DMS114 treated with DMSO at 0.1 percent for 48 hours (cell line): ENCODE results near the gene KPTN.

Source experiments
- DNase-seq: peaks from one replicate; lab custom pipeline; 2025; ENCODE audit not compliant: unreplicated experiment; lab: John Stamatoyannopoulos, UW

The KPTN gene

DNA sequence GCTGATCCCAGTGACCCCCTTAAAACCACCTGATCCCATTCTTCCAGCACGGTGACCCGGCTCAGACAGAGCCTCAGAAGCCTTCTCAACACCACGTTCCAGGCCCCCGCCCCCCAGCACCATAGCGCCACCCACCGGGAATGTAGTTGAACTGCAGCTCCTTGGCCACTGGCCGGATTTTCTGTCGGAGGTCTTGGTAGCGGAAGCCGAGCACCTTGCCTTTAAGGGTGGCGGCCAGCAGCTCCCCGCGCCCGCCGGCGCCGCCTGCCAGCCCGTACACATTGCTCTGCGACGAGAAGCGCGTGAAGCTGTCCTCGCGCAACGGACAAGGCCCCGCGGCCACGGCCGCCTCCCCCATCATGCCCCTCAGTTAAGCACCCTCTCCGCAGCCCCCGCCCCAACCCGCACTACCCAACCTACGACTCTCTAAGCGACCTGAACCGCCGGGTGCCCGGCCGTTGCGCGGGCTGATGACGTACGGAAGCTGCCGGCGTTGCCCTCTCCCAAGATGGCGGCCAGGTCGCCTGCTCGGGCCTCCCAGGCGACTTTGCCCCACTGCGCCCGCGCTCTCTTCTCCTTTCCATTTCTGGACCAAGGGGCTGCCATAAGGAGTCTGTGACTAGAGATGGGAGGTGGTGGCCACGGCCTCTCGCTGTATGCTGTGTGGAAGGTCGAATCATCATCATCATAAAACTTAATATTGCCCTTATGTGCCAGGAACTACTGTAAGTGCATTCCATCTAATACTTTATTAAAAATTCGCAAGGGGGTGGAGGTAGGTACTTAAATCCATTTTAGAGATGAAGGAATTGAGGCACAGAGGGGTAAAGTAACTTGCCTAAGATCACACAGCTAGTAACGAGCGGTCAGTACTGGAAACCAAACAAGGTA, at the start of gene KPTN:
Gene KPTN, minus strand, starts transcription at position 420 of the 891 bp plus-strand sequence. Its CDS starts 59 bp downstream, at position 361.
- peak; percentile 76 for DNase-seq

DNA sequence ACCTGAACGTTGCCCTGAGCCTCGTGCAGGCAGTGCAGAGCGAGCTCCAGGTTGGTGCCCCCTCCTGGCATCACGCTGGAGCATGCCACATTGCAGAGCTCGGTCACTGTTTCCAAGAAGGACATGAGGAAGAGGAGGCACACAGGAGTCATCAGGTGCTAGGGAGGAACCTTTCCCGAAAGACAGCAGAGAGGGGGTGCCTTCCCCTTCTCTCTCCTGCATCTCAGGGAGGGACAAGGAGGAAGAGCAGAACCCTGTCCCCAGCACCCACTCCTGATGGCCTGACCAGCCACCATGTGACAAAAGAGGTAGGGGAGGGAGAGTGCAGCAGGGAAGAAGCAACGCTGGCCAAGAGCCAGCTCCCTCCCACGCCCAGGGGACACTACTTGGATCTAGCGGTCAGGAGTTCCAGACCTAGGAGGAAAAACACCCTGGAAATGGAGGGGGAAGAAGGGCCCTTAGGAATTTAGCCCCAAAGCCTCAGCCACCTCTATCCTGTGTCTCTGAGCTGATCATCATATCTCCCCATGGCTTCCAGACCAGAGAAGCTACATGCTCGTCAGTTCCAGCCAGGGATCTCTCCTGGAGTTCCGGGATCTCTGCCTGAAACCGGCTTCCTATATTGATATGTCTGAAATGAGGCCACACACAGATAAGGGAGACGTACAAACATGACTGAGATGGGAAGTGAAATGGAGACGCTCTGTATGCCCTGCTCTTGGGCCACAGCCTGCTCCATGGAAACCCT, 47.8 kb upstream of the KPTN start:
- DNase-seq, result no peak

DNA sequence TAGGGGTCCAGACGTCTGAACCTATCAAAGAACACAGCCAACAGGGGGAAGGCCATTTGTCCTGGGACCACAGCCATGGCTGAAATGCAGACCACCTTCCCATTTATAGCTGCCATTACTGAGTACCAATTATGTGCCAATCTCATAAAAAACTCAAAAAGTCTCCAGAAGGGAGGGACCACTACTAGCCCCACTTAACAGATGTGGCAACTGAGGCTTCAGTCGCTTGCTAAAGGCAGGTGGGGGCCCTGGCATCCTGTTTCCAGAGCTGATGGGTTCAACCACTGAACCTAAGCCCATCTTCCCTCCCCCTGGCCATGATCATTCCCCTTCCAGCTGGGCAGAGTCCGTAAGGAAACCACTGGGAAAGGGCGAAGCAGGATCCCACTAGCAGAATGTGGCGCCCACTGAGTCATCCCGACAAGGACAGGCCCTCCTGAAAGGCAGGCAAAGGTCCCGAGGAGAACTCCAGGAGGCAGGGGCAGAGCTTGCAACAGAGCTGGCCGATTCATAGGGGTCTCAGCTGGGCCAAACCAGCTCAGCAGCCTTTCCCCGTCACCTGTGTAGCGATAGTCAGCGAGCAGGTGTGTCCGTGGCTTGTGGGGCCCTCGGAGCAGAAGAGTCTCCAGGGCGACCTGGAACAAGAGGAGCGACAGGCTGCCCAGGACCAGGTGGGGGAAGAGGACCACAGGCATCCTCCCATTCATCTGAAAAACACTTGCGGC, 45.2 kb upstream of the KPTN start:
- no peak for DNase-seq

DNA sequence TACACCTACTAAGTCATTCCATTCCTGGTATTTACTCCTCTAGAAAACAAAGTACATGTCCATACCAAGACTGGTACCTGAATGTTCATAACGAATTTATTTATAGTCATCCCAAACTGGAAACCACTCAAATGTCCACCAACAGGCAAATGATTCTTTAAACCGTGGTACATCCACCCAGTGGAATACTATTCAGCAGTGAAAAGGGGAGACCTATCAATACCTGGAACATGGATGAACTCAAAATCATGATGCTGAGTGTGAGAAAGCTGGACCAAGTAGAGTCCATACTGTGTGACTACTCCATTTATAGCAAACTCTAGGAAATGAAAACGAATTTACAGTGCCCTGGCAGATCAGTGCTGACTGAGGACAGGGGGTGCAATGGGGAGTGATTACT, 42.8 kb upstream of the KPTN start:
- DNase-seq, result no peak

DNA sequence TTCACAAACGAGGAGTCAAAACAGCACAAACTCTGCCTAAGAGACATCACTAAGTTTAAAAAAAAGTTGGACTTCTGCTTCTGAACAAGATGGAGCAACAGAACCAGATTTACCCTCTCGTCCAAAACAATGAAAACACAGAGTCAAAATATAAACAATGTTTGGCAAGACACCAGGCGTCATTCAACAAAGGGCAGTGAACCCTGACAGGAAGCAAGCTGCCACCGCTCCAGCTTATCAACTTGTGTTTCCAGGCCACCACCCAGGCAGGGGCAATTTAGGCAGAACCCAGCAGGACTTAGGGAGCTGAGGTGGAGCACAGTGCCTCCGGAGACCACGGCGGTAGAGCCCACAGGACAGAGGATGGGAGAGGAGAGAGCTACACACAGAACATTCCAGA, 39.5 kb upstream of the KPTN start:
- no peak for DNase-seq

DNA sequence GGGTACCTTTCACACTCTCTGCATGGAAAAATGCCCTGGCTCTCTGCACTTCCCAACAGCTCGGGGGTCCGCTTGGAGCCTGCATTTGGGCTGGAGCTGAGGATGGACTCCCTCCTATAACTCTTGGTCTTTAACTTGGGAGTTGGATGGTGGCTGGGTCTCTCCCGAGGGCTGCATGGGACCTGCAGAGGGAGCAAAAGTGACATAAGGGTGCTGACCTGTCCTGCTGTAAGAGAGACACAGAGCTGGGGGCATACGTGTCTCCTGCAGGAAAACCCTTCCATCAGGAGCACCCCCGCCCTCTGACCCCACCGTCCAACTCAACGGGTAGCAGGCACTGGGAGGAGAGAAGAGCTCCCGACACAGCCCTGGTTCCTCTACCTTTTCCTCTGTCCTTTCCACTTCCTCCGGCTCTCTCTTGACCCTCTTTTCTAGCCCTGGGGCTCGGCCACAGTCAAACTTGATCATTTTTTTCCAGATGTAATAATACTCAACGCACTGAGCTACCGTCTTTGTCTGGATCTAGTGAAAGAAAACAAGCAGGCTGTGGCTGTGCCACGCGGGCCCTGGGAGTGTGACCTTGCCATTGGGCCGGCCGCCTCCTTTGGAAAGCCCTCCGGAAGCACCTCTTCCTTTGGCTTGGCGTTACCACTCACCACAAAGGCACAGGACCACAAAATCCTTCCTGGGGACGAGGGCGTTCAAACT, 37.6 kb upstream of the KPTN start:
- DNase-seq, result no peak

DNA sequence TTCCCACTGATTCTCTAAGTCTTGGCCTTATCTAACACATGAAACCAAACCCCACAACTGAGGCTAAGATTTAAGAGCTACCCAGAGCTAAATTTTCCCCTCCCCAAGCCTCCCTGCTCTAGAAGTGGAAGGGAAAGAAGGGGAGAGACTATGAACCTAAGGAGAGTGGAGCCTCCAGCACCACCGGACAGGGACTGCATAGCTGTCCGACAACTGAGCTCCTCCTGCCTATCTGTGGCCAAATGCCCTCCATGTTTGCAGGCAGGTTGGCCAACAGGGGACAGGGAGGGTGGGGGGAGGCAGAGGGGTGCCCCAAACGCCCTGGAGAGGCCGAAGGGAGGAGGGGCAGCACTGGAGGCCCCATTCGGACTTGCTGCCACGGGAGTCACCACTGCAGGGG, 36.8 kb upstream of the KPTN start:
- no peak for DNase-seq

DNA sequence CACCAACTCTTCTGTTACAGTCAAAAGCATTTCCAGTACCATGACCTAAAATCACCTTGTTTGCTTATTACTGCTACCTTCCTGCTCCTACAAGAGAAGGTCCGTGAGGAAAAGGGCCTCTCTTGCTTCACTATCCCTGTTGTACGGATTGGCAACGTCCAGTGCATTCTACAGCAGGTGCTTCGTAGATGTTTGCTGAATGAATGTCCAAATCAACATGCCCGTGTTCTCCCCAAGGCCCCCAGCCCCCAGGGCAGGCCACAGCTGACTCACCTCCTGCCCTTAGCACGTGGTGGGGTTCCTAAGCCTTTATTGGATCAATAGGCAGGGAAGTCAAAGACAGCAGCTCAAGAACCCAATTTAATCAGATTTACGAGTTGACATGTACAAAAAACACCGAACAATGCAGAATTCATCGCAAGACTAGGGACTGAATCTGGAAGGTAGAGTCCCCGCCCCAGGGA, 36.4 kb upstream of the KPTN start:
- DNase-seq, result no peak

DNA sequence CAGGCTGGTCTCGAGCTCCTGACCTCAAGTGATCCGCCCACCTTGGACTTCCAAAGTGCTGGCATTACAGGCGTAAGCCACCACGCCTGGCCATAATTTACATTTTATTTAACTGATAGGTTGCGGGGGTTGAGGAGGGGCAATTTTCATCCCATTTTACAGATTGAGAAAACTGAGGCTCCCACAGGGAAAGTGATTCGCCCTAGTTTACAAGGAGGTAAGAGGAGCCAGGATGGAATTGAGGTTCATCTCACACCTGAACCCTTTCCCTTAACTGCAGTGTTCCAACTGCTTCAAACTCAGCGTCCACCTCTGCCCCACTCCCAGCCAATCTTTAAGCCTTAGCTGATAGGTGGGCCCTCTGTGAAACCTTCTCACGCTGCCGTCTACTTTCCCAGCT, 34.8 kb upstream of the KPTN start:
- no peak for DNase-seq

DNA sequence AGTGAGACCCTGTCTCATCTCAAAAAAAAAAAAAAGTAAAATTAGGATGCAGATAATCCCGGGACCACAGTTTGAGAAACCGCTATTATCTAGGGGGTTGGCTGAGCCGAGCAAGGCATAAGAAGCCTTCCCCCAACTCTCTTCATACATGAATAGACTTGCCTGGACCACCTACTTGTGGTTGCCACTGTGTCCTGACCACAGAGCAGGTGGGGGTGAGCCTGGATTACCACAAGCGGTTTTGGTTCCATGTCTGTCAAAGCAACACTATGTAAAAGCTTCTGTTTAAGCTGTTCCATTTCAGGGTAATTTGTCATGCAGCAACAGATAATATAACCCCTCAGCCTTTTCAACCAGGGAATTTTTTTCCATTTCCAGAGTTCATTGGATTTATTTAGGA, 34.1 kb upstream of the KPTN start:
- DNase-seq, result no peak

DNA sequence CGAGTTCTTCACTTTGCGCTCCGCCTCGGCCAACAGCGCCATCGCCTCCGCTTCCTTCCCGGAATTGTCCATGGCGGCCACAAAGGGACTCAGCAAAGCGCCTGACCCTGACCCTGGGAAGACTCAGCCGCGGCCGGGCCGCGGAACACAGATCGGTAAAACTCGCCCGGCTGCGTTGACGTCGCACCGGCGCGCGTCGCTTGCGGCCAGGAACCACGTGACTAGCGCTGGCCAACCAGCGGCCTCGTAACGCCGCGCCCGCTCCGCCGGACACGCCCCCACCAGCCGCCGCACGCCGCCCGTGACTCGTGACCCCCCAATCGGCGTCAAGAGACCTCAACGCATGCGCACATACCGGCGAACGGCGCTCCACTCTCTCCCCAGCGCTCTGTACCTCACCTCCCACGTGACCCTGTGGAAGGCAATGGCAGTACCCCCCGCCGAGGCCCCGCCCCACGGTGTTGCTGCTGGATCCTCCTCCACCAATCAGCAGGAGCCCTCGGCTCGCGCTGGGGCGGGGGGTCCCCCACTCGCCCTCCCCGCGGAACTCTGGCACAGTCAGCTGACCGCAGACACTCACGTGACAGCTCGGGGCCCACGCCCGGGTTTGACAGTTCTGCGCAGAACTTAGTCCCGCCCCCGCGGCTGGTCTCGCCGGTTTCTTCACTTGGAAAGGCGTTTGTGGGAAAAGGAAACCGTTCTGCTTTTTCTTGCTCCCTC, 31.0 kb upstream of the KPTN start, which contains the start of gene NAPA:
Gene NAPA, minus strand, starts transcription at position 195 of the 720 bp plus-strand sequence. Its CDS starts 123 bp downstream, at position 72.
- DNase-seq, result peak; percentile 99

DNA sequence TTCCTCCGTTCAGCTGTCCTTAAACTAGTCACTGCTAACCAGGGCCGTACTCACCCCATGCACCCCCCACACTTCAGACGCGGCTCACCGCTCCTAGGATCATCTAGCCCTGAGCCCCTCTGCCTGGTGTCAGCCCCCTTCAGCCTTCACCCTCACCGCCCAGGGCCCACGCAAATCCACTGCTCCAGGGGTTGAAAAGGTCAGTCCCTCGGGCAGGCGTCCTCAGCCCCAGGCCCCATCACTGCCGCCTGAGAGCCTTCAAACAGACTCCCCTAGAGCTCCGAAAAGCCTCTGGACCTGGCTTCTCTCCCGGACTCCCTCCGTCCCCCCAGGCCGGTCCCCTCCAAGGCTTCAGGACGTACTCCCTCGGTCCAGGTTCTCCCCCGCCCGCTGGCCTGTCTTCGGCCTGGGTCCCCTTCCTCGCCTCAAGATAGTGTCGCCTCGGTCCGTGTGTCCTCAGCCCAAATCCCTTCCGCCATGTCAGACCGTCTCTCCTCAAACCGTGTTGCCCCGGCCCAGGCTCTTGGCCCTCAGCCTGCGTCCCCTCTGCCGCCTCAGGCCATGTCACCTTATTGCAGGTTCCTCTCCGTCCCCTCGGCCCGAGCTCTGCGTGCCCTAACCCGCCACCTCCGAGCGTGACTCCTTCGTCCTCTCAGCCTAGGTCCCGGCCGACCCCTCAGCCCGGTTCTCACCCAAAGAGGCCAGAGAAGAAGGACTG, 30.3 kb upstream of the KPTN start:
- no peak for DNase-seq

DNA sequence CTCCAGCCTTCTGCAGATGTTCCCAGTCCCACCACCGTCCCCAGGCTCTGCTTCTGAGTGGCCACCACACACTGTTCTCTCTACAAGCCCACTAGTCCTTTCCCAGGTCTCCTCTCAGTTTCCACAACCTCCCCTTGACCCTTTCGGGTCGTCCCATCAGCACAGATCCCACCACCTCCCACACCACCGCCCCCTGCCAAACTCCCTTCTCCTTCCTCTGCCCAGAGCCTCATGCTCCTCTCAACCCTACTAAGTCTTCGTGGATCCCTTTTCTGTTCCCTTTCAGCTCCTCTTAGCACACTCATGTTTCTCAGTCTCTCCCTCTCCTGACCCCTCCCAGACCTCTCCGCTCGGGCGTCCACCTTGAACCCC, 28.9 kb upstream of the KPTN start:
- DNase-seq, result no peak

DNA sequence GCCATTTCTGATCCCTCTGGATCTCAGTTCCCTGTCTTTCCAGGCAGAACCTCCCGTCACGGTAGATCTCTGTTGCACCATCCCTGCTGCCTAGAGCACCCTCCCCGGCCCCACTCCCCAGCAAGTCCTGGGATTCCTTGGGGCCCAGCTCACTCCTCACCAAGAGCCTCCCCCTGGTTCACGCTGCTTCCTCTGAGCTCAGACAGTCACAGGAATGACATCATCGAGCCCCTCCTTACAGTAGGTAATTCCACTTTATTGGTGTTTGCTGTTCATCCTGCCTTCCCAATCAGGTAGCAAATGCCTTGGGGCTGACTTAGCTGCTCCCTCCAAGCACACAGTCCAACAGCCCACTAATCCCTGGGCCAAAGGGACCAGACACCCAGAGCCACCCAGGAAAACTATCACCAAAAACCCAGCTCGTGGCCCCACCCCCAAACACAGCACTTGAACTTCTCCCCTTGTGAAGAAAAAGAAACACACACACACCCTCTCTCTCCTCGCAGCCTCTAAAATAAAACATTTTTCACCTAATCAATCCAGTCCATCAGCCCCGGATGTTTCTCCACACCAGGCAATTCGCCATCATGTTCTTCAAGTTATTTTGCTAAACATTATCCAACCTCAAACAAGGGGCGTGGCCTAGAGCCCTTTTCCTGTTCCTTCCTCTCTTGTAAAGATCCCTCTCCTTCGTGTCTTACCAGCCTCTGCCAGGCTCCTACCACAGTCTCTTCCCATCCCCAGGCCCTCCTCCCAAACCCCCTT, 28.3 kb upstream of the KPTN start:
- no peak for DNase-seq

DNA sequence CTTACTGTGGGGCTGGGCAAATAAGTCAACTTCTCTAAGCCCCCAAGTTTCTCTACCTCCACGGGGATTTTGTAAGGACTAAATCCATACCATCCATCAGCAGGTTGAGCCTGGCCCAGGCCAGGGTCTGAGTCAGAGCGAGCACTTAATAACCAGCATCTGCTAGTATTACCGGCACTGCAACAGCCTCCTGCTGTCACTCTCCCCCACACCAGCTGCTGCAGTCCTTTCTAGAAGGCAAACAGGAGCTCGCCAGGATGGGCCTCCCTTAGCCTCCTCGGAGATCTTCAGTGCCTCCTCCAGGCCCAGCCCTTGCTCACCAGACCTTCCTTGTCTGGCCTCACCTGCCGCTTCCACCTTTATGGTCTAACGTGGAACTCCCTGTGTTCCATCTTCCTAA, 27.7 kb upstream of the KPTN start:
- DNase-seq, result no peak

DNA sequence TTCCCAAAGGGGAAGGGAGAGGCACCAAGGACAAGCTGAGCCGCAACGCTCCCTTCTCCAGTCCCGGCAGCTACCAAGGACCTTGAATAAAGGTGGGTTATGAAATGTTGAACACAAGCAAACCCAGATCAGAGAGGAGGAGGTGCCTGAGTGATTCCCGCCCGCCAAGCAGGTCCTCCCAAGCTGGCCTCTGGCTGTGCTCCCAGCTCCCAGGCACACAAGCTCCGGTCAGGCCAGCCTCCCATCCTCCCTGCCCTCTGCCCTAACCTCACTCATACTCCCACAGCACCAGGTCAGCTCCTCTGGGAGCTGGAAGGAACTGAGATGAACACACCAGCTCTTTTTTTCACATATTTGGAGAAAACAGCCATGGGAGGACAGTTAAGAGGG, 27.1 kb upstream of the KPTN start:
- DNase-seq, result no peak

DNA sequence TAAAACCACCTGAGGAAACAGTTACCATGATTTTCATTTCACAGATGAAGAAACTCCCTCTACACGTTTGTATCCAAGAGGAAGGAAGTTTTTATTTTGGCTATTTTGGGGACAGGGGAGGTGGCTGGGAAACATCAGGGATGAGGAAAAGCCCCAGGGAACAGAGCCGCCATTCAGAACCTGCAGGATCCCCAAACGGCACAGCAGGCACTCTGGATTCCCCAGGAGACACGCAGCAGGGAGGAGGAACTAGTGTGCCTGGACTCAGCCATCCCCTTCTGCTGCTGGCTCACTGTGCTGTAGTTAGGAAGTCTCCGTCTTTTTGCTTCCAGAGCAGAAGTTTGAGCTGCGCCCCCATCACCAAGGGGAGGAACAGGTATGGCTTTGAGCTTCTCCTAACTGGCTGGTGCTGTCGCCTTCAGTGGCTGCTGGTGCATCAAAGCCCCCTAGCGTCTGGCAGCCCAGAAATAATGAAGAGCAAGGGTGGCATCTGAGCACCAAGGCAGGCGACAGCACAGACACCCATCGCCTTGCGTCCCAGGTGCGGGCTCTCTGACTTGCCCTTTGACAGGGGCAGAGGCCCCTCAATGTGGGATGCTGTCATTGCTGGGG, 26.6 kb upstream of the KPTN start:
- no peak for DNase-seq

DNA sequence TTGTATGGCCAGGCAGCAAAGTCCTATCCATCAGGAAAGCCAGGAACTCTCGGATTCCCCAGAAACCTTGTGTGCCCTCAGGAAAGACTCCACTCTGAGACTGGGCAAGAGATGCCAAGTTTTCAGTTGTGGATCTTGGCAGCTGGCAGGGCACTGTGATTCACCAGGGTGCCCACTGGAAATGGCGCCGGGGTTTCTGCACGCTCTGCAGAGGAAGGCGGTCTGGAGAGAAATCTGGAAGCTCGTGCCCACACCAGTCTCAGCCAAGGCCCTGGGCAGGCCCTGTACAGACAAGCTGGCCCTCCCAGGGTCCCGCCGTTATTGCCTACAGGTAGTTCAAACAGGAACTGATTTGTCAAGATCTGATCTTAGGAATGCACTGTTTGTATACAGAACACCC, 26.0 kb upstream of the KPTN start:
- no peak for DNase-seq
